Cardiac fibroblast (primary cell): ENCODE results near the gene CNNM4.

Experiments used
- DNase-seq, 2 donors: peaks; one replicate each; pipeline versions ENCODE4 v3.0.0 to v3.0.0-alpha.2; 2010; ENCODE audit warnings: low read depth in 2 of 2
- H3K4me3 ChIP-seq, 2 donors: replicated peaks in 1 of 2; 1 replicate in 1 of 2; 2 replicates in 1 of 2; pipeline ENCODE4 v1.5.1; 2011; ENCODE audit warnings: low read depth in 2 of 2, low read length in 2 of 2, mild to moderate bottlenecking in 2 of 2, moderate library complexity in 1 of 2
- CTCF ChIP-seq: IDR thresholded peaks from one replicate; pipeline ENCODE4 v1.5.1; 2011; ENCODE audit warnings: low read depth, mild to moderate bottlenecking, low read length, inconsistent platforms

CNNM4 gene

GRCh38 chr2:96760036-96760985 is at the start of gene CNNM4:
Gene CNNM4 (plus strand): TSS chr2:96760902. CDS start chr2:96761000, 98 bp downstream.
- no peak for TF ChIP-seq CTCF
- DNase-seq: peak; percentile 89 to 95
- peak within 1 kb of the TSS; percentile 62 to 75 for H3K4me3 ChIP-seq

- no peak for DNase-seq
- no peak overlapping the region for H3K4me3 ChIP-seq
- no peak for TF ChIP-seq CTCF
Observed at GRCh38 chr2:96710985-96711384, 49.7 kb upstream of the CNNM4 start.

- H3K4me3 ChIP-seq: no peak overlapping the region
- peak in 1 of 2 donors; percentile 38 for DNase-seq
- TF ChIP-seq CTCF: no peak
Observed at GRCh38 chr2:96715658-96716057, 45.0 kb upstream of the CNNM4 start.

- DNase-seq: no peak
- H3K4me3 ChIP-seq: no peak overlapping the region
- TF ChIP-seq CTCF: no peak
Observed at GRCh38 chr2:96716388-96716787, 44.3 kb upstream of the CNNM4 start.

GRCh38 chr2:96726131-96726530 is 34.6 kb upstream of the CNNM4 start:
- DNase-seq: no peak
- H3K4me3 ChIP-seq: no peak overlapping the region
- TF ChIP-seq CTCF: no peak

- peak; percentile 54 to 58 for DNase-seq
- no peak overlapping the region for H3K4me3 ChIP-seq
- no peak for TF ChIP-seq CTCF
Observed at GRCh38 chr2:96727431-96727830, 33.3 kb upstream of the CNNM4 start.
